ENCODE data around the gene CFD.

- no peak for TF ChIP-seq CTCF (IDR thresholded peaks at IDR 0.05)
- no peak for TF ChIP-seq POLR2A (IDR thresholded peaks at IDR 0.05)
Measured at GRCh38 chr19:824885-825284, 34.6 kb upstream of the CFD start.
